Activated CD4-positive, alpha-beta T cell treated with anti-CD3 and anti-CD28 coated beads, Interleukin-2, amount 50 U/mL, for 4 hours (primary cell): Measurements from ENCODE around the gene EGFL6.
"Not testable (repeated sequence)": the region's sequence is repeated elsewhere in the genome, so short reads cannot be mapped to it uniquely, and the experiment has no call there.

Source experiments
- DNase-seq, 2 experiments: peaks; one replicate each; pipeline ENCODE4 v3.0.0-alpha.2; 2020

EGFL6 gene

GRCh38 chrX:13598877-13599276, 29.5 kb downstream of the EGFL6 start:
- DNase-seq = no peak

GRCh38 chrX:13599491-13599890, 30.1 kb downstream of the EGFL6 start:
- DNase-seq = no peak

GRCh38 chrX:13605611-13606010, 36.2 kb downstream of the EGFL6 start:
- no peak for DNase-seq

GRCh38 chrX:13607331-13607995, 38.1 kb downstream of the EGFL6 start:
- DNase-seq = no peak

- no peak for DNase-seq
Observed at GRCh38 chrX:13607996-13608365, 38.6 kb downstream of the EGFL6 start.

- DNase-seq = no peak
Observed at GRCh38 chrX:13614154-13614553, 44.8 kb downstream of the EGFL6 start.

GRCh38 chrX:13620207-13620606, 50.8 kb downstream of the EGFL6 start:
- DNase-seq = no peak

- no peak for DNase-seq
Observed at GRCh38 chrX:13622401-13622964, 53.1 kb downstream of the EGFL6 start.

GRCh38 chrX:13627306-13627705, 57.9 kb downstream of the EGFL6 start:
- no peak for DNase-seq

GRCh38 chrX:13637224-13637623, 67.8 kb downstream of the EGFL6 start:
- not testable (repeated sequence) for DNase-seq

GRCh38 chrX:13638021-13638420, 68.6 kb downstream of the EGFL6 start:
- DNase-seq = no peak

- no peak for DNase-seq
Observed at GRCh38 chrX:13638826-13639225, 69.4 kb downstream of the EGFL6 start.

- DNase-seq = not testable (repeated sequence)
Observed at GRCh38 chrX:13641684-13642083, 72.3 kb downstream of the EGFL6 start.

GRCh38 chrX:13645464-13646153, 76.2 kb downstream of the EGFL6 start:
- no peak for DNase-seq

- DNase-seq = peak; percentile 15 to 16
Observed at GRCh38 chrX:13646154-13646549, 76.8 kb downstream of the EGFL6 start.

GRCh38 chrX:13647709-13648212, 78.4 kb downstream of the EGFL6 start:
- DNase-seq = peak; percentile 54 to 64

GRCh38 chrX:13648336-13648735, 78.9 kb downstream of the EGFL6 start:
- not testable (repeated sequence) for DNase-seq

GRCh38 chrX:13649838-13650237, 80.4 kb downstream of the EGFL6 start:
- no peak for DNase-seq

GRCh38 chrX:13650318-13650717, 80.9 kb downstream of the EGFL6 start:
- DNase-seq = no peak

- DNase-seq = no peak
Observed at GRCh38 chrX:13651150-13651549, 81.7 kb downstream of the EGFL6 start.

GRCh38 chrX:13652287-13652793, 82.9 kb downstream of the EGFL6 start:
- DNase-seq = no peak

GRCh38 chrX:13652850-13653693, 83.7 kb downstream of the EGFL6 start, which contains the start of gene TCEANC:
Gene TCEANC (plus strand): TSS chrX:13653141. CDS start chrX:13662509, 9,368 bp downstream.
- DNase-seq = peak; percentile 87 to 90

- no peak for DNase-seq
Observed at GRCh38 chrX:13654116-13654515, 84.7 kb downstream of the EGFL6 start.
